ENCODE results near the gene PRR35. TPM values are rescaled to one million over a fixed set of nuclear protein-coding genes. Genes with fewer than 3 reads are reported as not detected.
A peak's percentile ranks its signal among the peaks of the same experiment; 100 is the strongest.

PRR35 gene
- total and polyA plus RNA-seq, 2 of the 4 experiments (the other 2 are of a cell fraction) = not detected

- H3K56ac ChIP-seq (ENCODE audit: extremely low read depth, insufficient read depth, low read length) = peak overlapping the region; percentile 31; the same call in 1 of the 2 replicates
- peak overlapping the region; percentile 92 for H3K23ac ChIP-seq (ENCODE audit: low read depth, low read length)
- H3K14ac ChIP-seq (replicated peaks; ENCODE audit: low read depth, low read length) = peak overlapping the region; percentile 76
- peak; percentile 48; the same call in 1 of the 2 replicates for TF ChIP-seq MXI1 (IDR thresholded peaks at IDR 0.05; ENCODE audit: borderline replicate concordance, low read depth, low read length)
- no peak for TF ChIP-seq SMC3 (IDR thresholded peaks at IDR 0.05; ENCODE audit: low read depth, low read length)
- no peak for TF ChIP-seq NFE2L2 (IDR thresholded peaks at IDR 0.05; ENCODE audit: low read depth, low read length)
- peak; percentile 10; the same call in 1 of the 2 replicates for TF ChIP-seq CTCF (conservative IDR thresholded peaks at IDR 0.05; ENCODE audit: low read depth, low read length)
- peak; percentile 24; the same call in 1 of the 2 replicates for TF ChIP-seq FOS (IDR thresholded peaks at IDR 0.05; ENCODE audit: low read depth, low read length)
- no peak for TF ChIP-seq RCOR1 (IDR thresholded peaks at IDR 0.05; ENCODE audit: insufficient replicate concordance, low read length)
- no peak for TF ChIP-seq RAD21 (IDR thresholded peaks at IDR 0.05; ENCODE audit: low read length)
- no peak for TF ChIP-seq MAFK (IDR thresholded peaks at IDR 0.05; ENCODE audit: low read depth, low read length)
- TF ChIP-seq ELK1 (IDR thresholded peaks at IDR 0.05; ENCODE audit: borderline replicate concordance, low read depth, low read length) = no peak
- 0 out of 2 replicates have a peak, but pooled peaks have one; percentile 18 for TF ChIP-seq MAZ (IDR thresholded peaks at IDR 0.05; ENCODE audit: borderline replicate concordance, low read depth, low read length)
- peak overlapping the region; percentile 94 for H2AFZ ChIP-seq (replicated peaks; ENCODE audit: low read length, poor library complexity)
- ATAC-seq (ENCODE audit: low read depth) (peak; percentile 10), DNase-seq (peak; percentile 47)
- peak overlapping the region; percentile 98 for H3K4me3 ChIP-seq (ENCODE audit: insufficient read depth, low read depth, low read length)
- in situ Hi-C loops (cut with MboI; ENCODE audit: low sequenced_read_pairs) = no loop called here
- peak overlapping the region; percentile 64 for H2BK5ac ChIP-seq (ENCODE audit: low read depth, low read length, poor library complexity, severe bottlenecking)
- ChIA-PET CTCF (interaction anchor here (0.8 kb wide), 1 partner anchor 11 kb away, joined by 3 read pairs; no protein-coding TSS in a partner anchor), POLR2A (ENCODE audit: unreplicated experiment) (no interaction called here)
- peaks cover 18% of the 10 kb centered on the region for H3K4me1 ChIP-seq (ENCODE audit: control insufficient read depth, insufficient read depth, low read length)
- peaks cover 52% of the 10 kb centered on the region for H4K20me1 ChIP-seq (ENCODE audit: insufficient read depth, low read length)
- H3K9me1 ChIP-seq (ENCODE audit: insufficient read depth, low read length) = peaks cover 17% of the 10 kb centered on the region; the same call in 1 of the 2 replicates
- H2BK20ac ChIP-seq (ENCODE audit: low read depth, low read length) = no peak overlapping the region
- H3K27ac ChIP-seq (ENCODE audit: insufficient read depth, low read length) = peak overlapping the region; percentile 38
- H3K9ac ChIP-seq (ENCODE audit: low read depth, low read length) = peak overlapping the region; percentile 74
- no peak overlapping the region; the same call in 1 of the 2 replicates for H2BK120ac ChIP-seq (ENCODE audit: low read depth, low read length)
- H3K27me3 ChIP-seq (ENCODE audit: control insufficient read depth, insufficient read depth, low read length) = no peaks in the 10 kb centered on the region
- no peaks in the 10 kb centered on the region for H3K9me3 ChIP-seq (ENCODE audit: control insufficient read depth, insufficient read depth, low read length)
- peaks cover 25 to 77% of the 10 kb centered on the region in 2 experiments; a peak in 3 of 4 replicates for H3K79me1 ChIP-seq (ENCODE audit: low read depth in 1 of 2, low read length in 2 of 2)
- no peak overlapping the region for H2BK15ac ChIP-seq (ENCODE audit: low read depth, low read length)
- peak overlapping the region; percentile 67 for H2AK5ac ChIP-seq (ENCODE audit: low read depth, low read length)
- dilution Hi-C loops (cut with HindIII; ENCODE audit: low sequenced_read_pairs, unreplicated experiment) = no loop called here
- H3K4ac ChIP-seq (ENCODE audit: low read depth, low read length) = peak overlapping the region; percentile 82
- BruUV-seq (replicated peaks) = no TSS peak
- no peak overlapping the region for H4K5ac ChIP-seq (ENCODE audit: low read depth, low read length)
- no peak overlapping the region for H3K18ac ChIP-seq (ENCODE audit: low read depth, low read length)
- H2AK9ac ChIP-seq (replicated peaks; ENCODE audit: low read depth, low read length, poor library complexity) = peak overlapping the region; percentile 95
- 1% methylated on average over 65 of the region's 71 CpGs; no CpG with 5 or more reads in 1 of the 2 experiments for WGBS, 2 experiments (ENCODE audit: extremely low coverage in 2 of 2, insufficient read length in 1 of 2)
- H3K36me3 ChIP-seq (ENCODE audit: control insufficient read depth, insufficient read depth, low read length) = 0 out of 2 replicates have a peak, but pooled peaks cover 2% of the 10 kb centered on the region
- peak overlapping the region; percentile 95 for H3K4me2 ChIP-seq (ENCODE audit: low read depth, low read length)
- H4K91ac ChIP-seq (ENCODE audit: insufficient read depth, low read depth, low read length) = peak overlapping the region; percentile 87
- intact Hi-C loops (cut with micrococcal nuclease) = no loop called here
- peak overlapping the region; percentile 28 to 69; a peak in 2 of 4 replicates for H4K8ac ChIP-seq (ENCODE audit: low read depth in 2 of 2, low read length in 2 of 2)
Observed at GRCh38 chr16:590188-590814, 30.1 kb downstream of the PRR35 start.
